GM18868 (cell line): ENCODE data around the gene CNR1.

Experiments
- ATAC-seq: cut with Tn5 transposase; IDR thresholded peaks from one replicate; pipeline ENCODE4 v1.9.1; 2021; ENCODE audit warnings: mild to moderate bottlenecking, moderate library complexity; ENCODE audit not compliant: unreplicated experiment

Gene CNR1

DNA sequence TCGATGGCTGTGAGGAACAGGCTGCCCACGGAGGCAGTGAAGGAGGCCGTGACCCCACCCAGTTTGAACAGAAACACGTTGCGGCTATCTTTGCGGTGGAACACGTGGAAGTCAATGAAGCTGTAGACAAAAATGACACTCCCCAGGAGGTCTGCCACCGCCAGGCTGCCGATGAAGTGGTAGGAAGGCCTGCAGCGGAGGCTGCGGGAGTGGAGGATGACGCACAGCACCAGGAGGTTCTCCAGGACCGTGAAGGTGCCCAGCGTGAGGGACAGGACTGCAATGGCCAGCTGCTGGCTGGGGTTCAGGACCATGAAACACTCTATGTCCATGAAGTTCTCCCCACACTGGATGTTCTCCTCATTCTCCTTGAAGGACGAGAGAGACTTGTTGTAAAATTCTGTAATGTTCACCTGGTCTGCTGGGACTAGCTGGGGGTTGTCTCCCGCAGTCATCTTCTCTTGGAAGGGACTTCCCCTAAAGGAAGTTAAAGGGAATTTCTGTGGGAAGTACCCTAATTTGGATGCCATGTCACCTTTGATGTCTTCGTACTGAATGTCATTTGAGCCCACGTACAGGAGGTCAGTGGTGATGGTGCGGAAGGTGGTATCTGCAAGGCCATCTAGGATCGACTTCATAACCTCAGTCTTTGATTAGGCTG is 21.4 kb downstream of the CNR1 start:
- no peak for ATAC-seq

DNA sequence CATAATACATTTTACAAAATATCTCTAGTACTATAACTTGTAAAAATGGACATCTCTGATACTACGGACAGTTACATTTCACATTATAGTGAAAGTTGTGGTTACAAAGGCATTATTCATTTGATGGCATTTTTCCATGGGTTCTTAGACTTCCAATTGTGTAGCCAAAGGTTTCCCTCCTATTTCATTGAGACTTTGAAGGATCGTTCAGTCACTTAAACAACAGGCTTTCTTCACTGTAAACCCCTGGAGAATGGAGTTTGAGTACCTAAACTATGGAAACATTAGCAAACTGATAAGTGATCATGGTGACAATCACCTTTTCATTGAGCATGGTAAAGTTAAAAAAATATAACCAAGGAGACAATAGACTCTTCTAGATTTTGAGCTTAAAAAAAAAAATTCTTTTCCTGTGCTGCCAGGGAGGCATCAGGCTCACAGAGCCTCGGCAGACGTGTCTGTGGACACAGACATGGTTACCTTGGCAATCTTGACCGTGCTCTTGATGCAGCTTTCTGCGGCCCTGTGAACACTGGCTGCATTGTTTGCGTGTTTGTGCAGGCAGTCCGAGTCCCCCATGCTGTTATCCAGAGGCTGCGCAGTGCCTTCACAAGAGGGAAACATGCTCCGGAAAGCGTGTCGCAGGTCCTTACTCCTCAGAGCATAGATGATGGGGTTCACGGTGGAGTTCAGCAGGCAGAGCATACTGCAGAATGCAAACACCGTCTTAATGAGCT is 22.6 kb downstream of the CNR1 start:
- ATAC-seq, result no peak

GRCh38 chr6:88142297-88142668 is 23.9 kb downstream of the CNR1 start:
- ATAC-seq, result no peak

DNA sequence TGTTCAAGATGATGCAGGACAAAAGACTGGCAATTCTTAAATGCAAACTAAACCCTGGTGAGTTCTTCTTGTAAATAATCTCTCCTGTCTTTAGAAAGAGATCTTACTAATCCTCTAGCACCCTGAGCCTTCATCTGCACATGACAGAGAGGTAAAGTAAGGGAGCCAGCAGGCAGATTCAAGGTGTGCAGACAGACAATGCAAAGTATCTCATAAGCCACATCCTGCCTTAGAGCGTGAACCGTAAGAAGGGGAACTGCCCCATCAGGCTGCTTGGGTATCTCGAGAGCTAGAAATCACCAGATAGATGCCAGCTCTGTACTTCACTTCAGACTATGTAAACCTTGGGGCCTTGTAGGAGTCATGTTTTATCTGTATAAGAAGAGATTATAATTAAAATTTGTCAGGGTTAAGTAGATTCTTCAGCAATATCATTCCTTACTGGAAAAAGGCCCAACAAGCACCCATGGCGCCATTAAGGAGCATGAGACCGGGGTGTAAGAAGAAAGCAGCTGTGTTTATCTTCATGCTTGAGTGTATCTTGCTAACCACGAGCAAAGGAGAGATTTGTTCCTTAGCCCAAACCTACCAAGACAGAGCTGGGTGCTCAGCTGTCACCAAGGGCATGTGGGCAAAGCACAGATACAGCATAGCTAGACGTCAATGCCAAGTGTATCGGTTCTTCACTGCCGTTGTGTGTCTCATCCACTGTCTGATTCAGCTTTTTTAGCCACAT is 24.4 kb downstream of the CNR1 start:
- ATAC-seq, result peak; percentile 93

DNA sequence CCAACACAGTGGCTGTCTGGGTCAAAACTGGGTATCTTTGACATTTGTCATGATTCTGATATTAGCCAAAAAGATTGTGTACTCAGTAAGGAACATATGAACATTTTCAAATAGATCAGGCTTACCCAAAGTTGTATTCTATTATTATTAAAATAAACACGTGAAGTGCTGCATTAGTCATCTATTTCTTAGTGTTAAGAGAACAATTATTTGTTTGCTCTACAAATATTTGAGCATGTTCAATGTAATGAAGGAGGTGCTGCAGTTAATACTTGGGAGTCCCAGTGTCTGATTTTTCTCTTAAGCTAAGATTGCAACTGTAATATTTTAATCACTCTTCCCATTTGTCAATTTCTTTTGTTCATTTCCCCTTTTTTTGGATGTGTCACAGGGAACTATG is 28.2 kb downstream of the CNR1 start:
- no peak for ATAC-seq

- peak; percentile 84 for ATAC-seq
These were observed 30.5 kb downstream of the CNR1 start for GRCh38 chr6:88135578-88136114.

DNA sequence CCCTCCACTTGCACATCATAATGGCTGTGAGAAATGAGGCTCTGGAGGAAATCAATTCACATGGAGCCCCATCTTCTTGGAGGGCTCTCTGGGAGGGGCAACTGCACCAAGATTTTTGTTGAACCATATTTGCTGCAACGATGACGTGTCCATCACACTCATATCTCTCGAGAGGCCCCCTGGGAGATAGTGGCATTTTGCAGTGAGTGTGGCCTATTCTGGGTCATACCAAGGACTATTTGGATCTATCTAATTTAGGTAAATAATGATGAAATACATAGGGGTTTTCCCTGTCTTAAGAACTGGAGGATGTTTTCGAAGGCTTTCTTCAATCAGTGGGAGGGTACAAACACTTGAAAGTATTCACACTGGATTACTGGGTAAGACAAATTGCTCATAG is 31.6 kb downstream of the CNR1 start:
- no peak for ATAC-seq

DNA sequence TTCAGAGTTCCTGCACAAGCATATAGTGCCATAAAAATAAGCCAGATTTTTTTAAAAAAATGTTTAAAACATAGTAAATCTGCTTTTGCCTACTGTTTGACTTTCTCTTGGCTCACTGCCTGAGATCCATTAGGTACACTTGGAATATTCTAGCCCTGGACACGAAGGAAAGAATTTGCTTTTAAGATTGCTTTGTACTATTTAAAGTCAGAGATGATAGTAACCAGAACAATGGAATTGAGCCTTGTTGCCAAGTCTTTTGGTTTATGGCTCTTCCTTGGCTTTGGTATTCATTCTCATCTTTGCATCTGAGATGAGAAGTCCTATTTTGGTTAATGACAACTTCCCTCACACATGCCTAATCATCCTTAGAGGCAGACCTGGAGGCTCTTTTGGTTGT is 32.4 kb downstream of the CNR1 start:
- ATAC-seq, result no peak

GRCh38 chr6:88124925-88125557 is 41.1 kb downstream of the CNR1 start:
- no peak for ATAC-seq

- ATAC-seq, result no peak
These were observed 45.5 kb downstream of the CNR1 start for GRCh38 chr6:88120635-88121034.

DNA sequence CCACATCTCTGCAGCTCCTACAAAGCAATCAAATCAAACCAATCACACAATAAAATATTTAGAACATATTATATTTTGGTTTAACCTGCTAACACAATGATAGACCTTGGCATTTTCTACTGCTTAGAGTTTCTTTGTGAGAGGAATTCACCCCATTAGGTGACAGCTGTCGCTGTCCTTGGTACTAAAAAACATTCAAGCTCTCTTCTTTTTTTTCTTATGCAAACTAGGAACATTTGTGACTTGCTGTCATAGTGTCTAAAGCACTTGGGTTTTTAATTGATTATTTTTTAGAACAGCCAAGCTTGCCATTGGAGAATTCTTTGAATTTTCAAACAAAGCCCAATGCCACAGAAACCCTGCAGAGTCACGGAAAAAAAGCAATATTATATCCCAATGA is 46.4 kb downstream of the CNR1 start:
- ATAC-seq, result no peak

GRCh38 chr6:88116276-88116675 is 49.9 kb downstream of the CNR1 start:
- no peak for ATAC-seq

DNA sequence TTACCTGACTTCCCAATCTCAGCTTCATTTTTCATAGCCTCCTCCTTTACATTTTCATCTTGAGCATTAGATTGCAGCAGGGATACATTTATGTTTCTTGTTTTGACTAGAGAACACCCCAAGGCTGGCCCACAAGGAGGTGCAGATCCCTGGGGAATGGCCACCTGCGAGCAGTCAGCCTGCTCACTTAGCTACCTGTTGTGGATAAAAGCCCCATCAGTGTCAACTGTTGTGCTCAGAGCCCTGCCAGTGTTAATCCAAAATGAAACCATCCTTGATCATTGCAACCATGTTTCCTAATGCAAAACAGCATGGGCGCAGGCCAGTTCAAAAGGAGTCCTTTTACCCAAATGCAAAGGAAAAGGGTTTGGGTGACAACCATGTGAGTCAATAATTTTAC is 50.8 kb downstream of the CNR1 start:
- ATAC-seq, result peak; percentile 18

DNA sequence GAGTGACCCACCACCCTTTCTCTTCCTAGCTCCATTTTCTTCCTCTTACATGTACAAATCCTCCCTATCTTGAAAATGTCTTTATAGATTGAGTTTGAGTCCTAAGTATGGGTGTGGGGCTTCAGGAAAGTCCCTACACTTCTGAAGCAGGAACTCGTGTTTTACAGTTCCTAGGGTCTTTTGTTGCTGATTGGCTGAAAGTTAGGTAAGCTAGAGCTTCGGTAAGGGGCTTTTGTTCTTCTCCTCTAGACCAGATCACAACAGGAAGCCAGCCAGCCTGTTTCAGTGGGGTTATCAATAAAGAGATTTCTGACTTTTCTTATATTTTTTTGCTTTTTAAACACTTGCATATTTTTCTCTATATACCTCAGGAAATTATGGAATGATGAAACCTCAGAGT is 51.3 kb downstream of the CNR1 start:
- ATAC-seq, result peak; percentile 62

DNA sequence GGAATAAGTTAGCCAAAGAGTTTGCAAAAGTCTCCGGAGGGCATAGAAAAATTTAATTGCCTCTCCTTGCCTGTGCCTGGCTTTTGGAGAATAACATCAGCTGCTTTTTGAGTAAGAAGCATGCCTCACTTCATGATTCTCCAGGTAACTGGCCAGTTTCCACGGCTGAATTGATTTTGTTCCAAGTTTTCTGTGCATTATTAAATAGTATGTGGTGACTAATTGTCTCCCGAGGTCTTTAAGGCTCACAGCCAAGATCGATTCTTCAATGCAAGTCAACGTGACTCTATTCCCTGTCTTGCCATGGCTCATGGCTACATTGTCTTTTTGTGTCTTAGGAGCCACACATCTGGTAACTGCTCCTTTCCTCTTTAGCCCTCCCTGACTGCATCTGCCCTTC is 54.2 kb downstream of the CNR1 start:
- ATAC-seq, result no peak

- no peak for ATAC-seq
These were observed 58.9 kb downstream of the CNR1 start for GRCh38 chr6:88107241-88107640.

- ATAC-seq, result no peak
These were observed 60.3 kb downstream of the CNR1 start for GRCh38 chr6:88105741-88106340.
